HUES6 (cell line): ENCODE measurements around the gene PGRMC1.
"Not testable (repeated sequence)": the region's sequence is repeated elsewhere in the genome, so short reads cannot be mapped to it uniquely, and the experiment has no call there.

Experiments used
- H3K27ac ChIP-seq: 2 replicates; pipeline ENCODE4 v1.7.0; 2013; ENCODE audit warnings: low read depth, mild to moderate bottlenecking, low read length, inconsistent platforms
- H3K27me3 ChIP-seq: 2 replicates; pipeline ENCODE4 v1.6.1; 2013; ENCODE audit warnings: low read length; ENCODE audit not compliant: control insufficient read depth, insufficient read depth
- H3K36me3 ChIP-seq: 2 replicates; pipeline ENCODE4 v1.6.1; 2013; ENCODE audit warnings: low read length; ENCODE audit not compliant: control insufficient read depth, insufficient read depth
- H3K4me1 ChIP-seq: 2 replicates; pipeline ENCODE4 v1.6.1; 2013; ENCODE audit warnings: low read length; ENCODE audit not compliant: control insufficient read depth, insufficient read depth
- H3K4me3 ChIP-seq: 2 replicates; pipeline ENCODE4 v1.5.1; 2013; ENCODE audit warnings: low read depth, low read length
- H3K9ac ChIP-seq: one replicate; pipeline ENCODE4 v1.6.1; 2013; ENCODE audit warnings: mild to moderate bottlenecking, low read length
- H3K9me3 ChIP-seq: 2 replicates; pipeline ENCODE4 v1.6.1; 2013; ENCODE audit warnings: low read depth, low read length; ENCODE audit not compliant: control insufficient read depth, insufficient read depth

PGRMC1 gene

GRCh38 chrX:119235872-119236622, at the start of gene PGRMC1:
TSS of gene PGRMC1 (plus strand) at chrX:119236285. CDS start at chrX:119236364, 79 bp downstream.
- Histone ChIP-seq H3K4me3 (peak within 1 kb of the TSS; percentile 83), H3K27ac (peak within 1 kb of the TSS; percentile 94), H3K4me1 (peaks cover 38% of the 10 kb centered on the region)

GRCh38 chrX:119186763-119187162, 49.3 kb upstream of the PGRMC1 start:
- Histone ChIP-seq H3K4me1 (no peaks in the 10 kb centered on the region), H3K27ac (no peak overlapping the region), H3K27me3 (no peaks in the 10 kb centered on the region), H3K9ac (no peak overlapping the region), H3K4me3 (no peak overlapping the region), H3K36me3 (no peaks in the 10 kb centered on the region), H3K9me3 (no peaks in the 10 kb centered on the region)

More at GRCh38 chrX:119235872-119236622, at the start of gene PGRMC1:
- Histone ChIP-seq H3K9me3 (no peaks in the 10 kb centered on the region), H3K36me3 (peaks cover 13% of the 10 kb centered on the region), H3K27me3 (no peaks in the 10 kb centered on the region), H3K9ac (peak within 1 kb of the TSS; percentile 97)

GRCh38 chrX:119187298-119187697, 48.8 kb upstream of the PGRMC1 start:
- Histone ChIP-seq H3K27me3 (no peaks in the 10 kb centered on the region), H3K4me3 (no peak overlapping the region), H3K27ac (no peak overlapping the region), H3K4me1 (no peaks in the 10 kb centered on the region), H3K36me3 (no peaks in the 10 kb centered on the region), H3K9ac (no peak overlapping the region), H3K9me3 (no peaks in the 10 kb centered on the region)

GRCh38 chrX:119189115-119189514, 47.0 kb upstream of the PGRMC1 start:
- no peaks in the 10 kb centered on the region for H3K36me3 ChIP-seq
- no peaks in the 10 kb centered on the region for H3K4me1 ChIP-seq
- no peaks in the 10 kb centered on the region for H3K9me3 ChIP-seq
- H3K4me3 ChIP-seq, result no peak overlapping the region
- no peaks in the 10 kb centered on the region for H3K27me3 ChIP-seq
- H3K27ac ChIP-seq, result no peak overlapping the region
- H3K9ac ChIP-seq, result no peak overlapping the region

DNA sequence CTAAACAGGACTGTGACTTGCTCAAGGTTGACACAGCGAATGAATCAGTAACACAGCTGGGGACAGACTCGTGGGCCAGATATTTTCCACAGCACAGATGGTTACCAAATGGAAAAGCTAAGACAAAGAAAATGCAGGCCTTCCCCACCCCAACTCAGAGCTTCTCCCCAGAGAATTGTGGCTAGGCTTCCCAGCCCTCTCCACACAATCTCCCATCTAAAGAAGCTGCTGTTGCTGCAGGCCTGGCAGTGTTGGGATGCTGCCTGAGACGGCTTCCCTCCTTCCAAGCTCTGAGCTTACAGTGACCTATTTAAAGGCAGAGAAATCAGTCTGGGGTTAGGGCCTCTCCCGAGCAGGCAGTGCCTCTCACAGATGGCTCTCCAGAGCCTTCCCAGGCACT, 46.5 kb upstream of the PGRMC1 start:
- no peak overlapping the region for H3K4me3 ChIP-seq
- no peak overlapping the region for H3K9ac ChIP-seq
- H3K27me3 ChIP-seq, result no peaks in the 10 kb centered on the region
- H3K36me3 ChIP-seq, result no peaks in the 10 kb centered on the region
- no peaks in the 10 kb centered on the region for H3K9me3 ChIP-seq
- no peak overlapping the region for H3K27ac ChIP-seq
- no peaks in the 10 kb centered on the region for H3K4me1 ChIP-seq

- Histone ChIP-seq H3K27me3 (no peaks in the 10 kb centered on the region), H3K27ac (no peak overlapping the region), H3K4me3 (no peak overlapping the region), H3K36me3 (no peaks in the 10 kb centered on the region), H3K9ac (no peak overlapping the region), H3K4me1 (no peaks in the 10 kb centered on the region), H3K9me3 (no peaks in the 10 kb centered on the region)
These were observed 45.9 kb upstream of the PGRMC1 start for GRCh38 chrX:119190091-119190681.

DNA sequence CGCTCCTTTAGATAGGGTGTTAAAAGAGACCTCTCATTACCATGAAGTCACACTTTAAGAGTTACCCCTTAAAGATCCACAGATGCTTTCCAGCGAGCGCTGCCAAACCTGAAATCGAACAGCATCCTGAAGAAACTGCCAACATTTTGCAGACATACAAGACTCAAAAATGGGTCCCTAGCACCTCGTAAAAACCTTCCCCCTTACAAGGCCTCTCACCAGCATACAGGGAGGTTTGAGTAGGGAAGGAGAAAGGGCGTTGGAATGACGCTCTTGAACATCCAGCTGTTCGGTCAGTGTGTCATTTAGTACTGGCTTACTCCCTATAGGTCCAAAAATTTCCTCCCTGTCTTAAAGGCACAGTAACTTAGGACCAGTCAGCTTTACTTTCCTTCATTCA, 45.3 kb upstream of the PGRMC1 start:
- Histone ChIP-seq H3K4me1 (no peaks in the 10 kb centered on the region), H3K36me3 (no peaks in the 10 kb centered on the region), H3K27me3 (no peaks in the 10 kb centered on the region), H3K9ac (no peak overlapping the region), H3K9me3 (no peaks in the 10 kb centered on the region), H3K4me3 (no peak overlapping the region), H3K27ac (no peak overlapping the region)

DNA sequence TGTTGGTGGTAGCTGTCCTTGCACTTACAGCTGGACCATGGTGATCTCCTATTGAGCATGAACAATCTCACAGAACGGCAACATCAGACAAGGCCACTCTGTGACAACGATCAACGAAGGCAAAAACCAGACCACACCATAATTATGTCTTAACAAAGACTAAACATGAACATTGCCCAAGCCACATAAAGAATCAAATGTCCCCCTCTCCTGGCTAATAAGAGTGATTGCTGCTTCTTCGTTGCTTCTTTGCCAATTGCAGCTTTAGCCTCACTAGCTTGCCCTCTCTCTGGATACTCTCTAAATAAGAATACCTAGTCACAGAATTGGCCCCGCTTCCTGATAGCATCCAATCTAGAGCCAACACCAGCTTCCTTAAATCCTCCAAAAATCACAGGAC, 41.5 kb upstream of the PGRMC1 start:
- Histone ChIP-seq H3K4me1 (no peaks in the 10 kb centered on the region), H3K36me3 (no peaks in the 10 kb centered on the region), H3K9me3 (no peaks in the 10 kb centered on the region), H3K27me3 (no peaks in the 10 kb centered on the region), H3K9ac (no peak overlapping the region), H3K4me3 (no peak overlapping the region), H3K27ac (no peak overlapping the region)

DNA sequence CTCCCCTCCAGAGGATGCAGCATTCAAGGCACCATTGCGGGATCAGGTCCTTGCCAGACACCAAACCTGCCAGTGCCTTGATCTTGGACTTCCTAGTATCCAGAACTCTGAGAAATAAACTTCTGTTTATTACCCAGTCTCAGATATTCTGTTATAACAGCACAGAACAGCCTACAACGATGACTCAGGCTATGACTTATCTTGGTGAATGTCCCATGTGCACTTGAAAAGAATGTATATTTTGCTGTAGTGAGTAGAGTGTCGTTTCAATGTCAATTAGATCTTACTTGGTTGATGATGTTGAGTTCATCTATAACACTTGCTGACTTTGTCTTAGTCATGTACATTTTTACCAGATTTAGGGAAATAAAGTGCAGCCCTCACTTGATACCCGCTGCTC, 34.5 kb upstream of the PGRMC1 start:
- Histone ChIP-seq H3K4me1 (no peaks in the 10 kb centered on the region), H3K27me3 (peaks cover 8% of the 10 kb centered on the region; the same call in 1 of the 2 replicates), H3K4me3 (no peak overlapping the region), H3K9me3 (no peaks in the 10 kb centered on the region), H3K36me3 (no peaks in the 10 kb centered on the region), H3K9ac (no peak overlapping the region), H3K27ac (no peak overlapping the region)

DNA sequence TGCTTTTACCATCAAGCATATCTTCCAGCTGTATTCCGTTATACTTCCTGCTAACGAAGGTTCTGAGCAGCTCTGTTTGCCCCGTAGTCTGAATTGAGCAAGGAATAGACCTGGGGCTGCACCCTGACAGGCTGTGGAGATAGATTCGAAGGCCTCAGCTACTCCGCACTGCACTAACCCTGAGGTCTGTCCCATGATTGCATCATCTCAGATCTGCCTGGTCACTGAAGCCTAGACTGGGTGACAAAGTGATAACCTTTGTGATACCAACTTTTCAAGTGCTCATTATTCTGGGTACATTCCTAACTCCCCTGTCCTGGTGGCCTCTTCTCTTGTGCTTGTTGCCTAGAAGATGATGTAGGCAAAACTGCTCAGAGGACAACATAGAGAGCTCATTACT, 29.9 kb upstream of the PGRMC1 start:
- no peak overlapping the region for H3K4me3 ChIP-seq
- no peaks in the 10 kb centered on the region for H3K4me1 ChIP-seq
- peaks cover 8% of the 10 kb centered on the region; the same call in 1 of the 2 replicates for H3K27me3 ChIP-seq
- H3K27ac ChIP-seq, result no peak overlapping the region
- no peak overlapping the region for H3K9ac ChIP-seq
- peaks cover 8% of the 10 kb centered on the region for H3K9me3 ChIP-seq
- H3K36me3 ChIP-seq, result no peaks in the 10 kb centered on the region

DNA sequence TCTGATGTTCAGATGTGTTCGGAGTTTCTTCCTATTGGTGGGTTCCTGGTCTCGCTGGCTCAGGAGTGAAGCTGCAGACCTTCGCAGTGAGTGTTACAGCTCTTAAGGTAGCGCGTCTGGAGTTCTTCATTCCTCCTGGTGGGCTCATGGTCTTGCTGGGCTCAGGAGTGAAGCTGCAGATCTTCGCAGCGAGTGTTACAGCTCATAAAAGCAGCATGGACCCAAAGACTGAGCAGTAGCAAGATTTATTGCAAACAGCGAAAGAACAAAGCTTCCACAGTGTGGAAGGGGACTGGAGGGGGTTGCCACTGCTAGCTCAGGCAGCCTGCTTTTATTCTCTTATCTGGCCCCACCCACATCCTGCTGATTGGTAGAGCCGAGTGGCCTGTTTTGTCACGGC, 28.6 kb upstream of the PGRMC1 start:
- H3K9me3 ChIP-seq, H3K4me1 ChIP-seq, H3K9ac ChIP-seq, H3K27ac ChIP-seq, H3K27me3 ChIP-seq, H3K36me3 ChIP-seq, H3K4me3 ChIP-seq: not testable (repeated sequence)
